HG03469 (cell line): Measurements from ENCODE around the gene TRMT1.
"Not testable (repeated sequence)": the region's sequence is repeated elsewhere in the genome, so short reads cannot be mapped to it uniquely, and the experiment has no call there.

Experiments
- ATAC-seq: cut with Tn5 transposase; IDR thresholded peaks from one replicate; pipeline ENCODE4 v1.9.1; 2021; ENCODE audit warnings: mild to moderate bottlenecking, moderate library complexity, moderate number of reproducible peaks; ENCODE audit not compliant: unreplicated experiment

TRMT1 gene

GRCh38 chr19:13150931-13151604, 34.5 kb upstream of the TRMT1 start:
- ATAC-seq: no peak

DNA sequence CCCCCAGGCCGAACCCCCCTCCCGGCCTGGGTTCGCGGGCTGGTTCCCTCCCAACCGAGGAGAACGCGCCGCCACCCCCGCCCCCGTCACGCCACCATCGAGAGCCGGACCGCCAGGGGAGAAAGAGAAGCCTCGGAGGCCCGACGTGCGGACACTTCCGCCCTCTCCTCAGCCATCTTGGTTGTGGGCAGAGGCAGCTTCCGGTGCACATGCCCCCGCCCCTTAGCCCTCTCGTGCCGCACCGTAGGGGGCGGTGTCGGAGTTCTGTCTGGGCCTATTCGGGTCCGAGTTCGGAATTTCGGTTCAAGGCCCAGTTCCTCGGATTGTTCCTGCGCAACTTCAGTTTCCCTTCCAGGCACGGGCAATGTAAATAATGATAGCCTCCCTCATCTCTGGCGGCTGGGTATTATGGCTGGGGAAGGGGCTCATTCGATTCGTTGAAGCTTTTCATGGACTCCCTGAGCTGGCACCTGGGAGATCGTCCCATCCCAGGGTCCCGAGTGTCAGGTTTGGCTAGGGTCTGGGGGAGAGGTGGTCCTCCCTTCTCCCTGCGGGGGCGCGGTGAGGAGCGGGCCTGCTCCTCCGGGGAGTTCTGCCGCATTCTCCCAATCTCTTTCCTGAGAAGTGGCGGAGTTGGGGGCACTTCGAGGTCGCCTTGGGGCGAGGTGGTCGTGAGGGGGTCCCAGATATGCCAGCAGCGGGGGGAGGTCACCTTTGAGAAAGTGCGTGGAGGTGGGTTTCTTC, 33.8 kb upstream of the TRMT1 start, which contains the start of the genes IER2 and STX10:
Gene IER2 (plus strand): TSS at position 225 of the 744 bp plus-strand sequence. CDS start 2,776 bp downstream, outside the sequence.
Gene STX10 (minus strand): TSS at position 189 of the 744 bp plus-strand sequence. CDS start 202 bp downstream, outside the sequence.
- peak; percentile 23 for ATAC-seq

DNA sequence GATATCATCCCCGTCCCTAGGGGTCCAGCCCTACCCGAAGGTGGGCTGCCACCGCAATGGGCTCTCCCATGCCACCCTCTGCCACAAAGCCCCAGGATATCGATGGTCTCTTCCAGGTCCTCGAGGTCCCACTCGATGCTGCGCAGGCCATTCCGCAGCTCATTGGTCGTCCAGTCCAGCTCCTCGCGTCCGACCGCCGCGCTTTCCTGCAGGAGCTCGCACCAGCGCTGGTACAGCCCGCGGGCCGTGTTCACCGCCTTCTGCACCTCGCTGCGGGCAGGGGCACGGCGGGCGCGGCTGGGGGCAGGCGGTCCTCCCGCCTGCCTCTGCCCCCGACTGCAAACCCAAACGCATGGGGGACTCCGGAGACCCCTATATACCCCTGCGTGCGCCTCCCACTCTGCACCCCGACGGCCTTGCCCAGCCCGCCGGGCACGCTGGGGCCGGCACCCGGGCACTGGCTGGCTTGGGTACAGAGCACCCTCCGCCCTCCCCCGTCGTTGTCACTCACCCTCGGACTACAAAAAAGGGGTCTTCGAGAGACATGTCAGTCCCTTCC, 33.2 kb upstream of the TRMT1 start:
- no peak for ATAC-seq

DNA sequence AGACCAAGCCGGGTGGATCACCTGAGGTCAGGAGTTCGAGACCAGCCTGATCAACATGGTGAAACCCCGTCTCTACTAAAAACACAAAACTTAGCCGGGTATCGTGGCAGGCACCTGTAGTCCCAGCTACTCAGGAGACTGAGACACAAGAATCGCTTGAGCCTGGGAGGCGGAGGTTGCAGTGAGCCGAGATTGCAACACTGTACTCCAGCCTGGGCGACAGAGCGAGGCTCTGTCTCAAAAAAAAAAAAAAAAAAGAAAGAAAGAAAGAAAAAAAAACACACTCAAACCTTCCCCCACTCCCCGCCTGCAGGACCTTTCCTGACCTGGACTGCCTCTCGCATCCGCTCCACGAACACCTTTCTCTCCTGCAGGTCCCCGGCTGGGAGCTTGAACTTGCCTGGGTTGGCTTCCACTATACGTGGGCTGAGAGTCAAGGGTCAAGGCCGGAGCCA, 32.7 kb upstream of the TRMT1 start:
- ATAC-seq: not testable (repeated sequence)

- no peak for ATAC-seq
Observed at GRCh38 chr19:13146763-13147563, 30.4 kb upstream of the TRMT1 start.

DNA sequence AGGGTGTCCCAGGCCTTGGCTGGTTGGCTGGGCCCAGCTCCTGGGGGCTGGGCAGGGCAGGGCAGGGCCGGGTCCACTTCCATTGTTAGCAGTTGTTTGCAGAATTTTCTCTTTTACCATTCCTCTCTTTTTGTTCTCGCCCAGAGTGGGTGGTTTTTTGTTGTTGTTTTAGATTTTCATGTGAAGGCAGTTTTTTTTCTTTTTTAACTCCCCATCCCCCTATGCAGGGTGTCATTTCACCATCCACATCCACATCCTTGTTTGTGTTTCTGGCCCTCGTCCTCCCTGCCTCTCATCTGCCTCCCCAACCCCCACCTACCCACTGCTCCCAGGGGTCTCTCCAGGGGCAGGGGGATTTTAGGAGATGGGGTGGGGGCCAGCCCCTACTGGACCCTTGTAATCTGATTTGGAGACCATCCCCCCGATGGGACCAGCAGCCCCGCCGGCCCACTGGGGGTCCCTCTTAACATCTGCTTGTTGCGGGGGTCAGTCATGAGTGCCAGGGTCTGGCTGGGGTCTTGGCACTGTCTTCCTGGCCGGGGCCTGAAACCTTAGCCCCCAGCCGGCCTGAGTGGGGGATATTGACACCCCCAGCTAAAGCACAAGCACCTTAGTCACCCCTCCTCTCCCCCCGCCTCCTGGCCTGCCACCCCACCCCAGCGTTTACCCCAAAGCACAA, 23.2 kb upstream of the TRMT1 start:
- no peak for ATAC-seq

GRCh38 chr19:13138916-13139198, 22.3 kb upstream of the TRMT1 start:
- ATAC-seq: no peak

DNA sequence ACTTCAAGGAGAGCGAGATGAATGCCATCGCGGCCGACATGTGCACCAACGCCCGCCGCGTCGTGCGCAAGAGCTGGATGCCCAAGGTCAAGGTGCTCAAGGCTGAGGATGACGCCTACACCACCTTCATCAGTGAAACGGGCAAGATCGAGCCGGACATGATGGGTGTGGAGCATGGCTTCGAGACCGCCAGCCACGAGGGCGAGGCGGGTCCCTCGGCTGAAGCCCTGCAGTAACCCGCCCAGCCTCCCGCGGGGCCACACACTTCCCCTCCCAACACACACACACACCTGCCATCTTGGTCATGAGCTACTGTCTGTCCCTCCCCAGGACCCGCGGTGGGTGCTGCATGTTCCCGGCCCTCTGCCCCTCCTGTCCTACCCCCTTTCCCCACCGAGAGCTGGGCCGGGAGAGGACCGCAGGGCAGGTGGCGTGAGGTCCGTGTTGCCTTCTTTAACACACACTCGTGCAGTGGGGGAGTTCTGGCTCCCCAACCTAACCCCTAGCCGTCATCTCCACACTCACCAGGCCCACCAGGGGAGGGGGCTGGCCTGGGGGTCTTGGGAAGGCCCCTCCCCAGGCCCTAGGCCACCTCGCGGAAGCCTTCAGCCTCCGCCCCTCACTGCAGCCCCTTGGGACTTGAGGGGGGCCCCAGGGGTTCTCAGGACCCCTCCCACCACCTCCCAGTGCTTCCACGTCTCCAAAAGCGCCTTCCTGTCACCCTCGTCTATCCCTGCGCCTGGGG, 21.8 kb upstream of the TRMT1 start:
- no peak for ATAC-seq

GRCh38 chr19:13137290-13137794, 20.8 kb upstream of the TRMT1 start:
- no peak for ATAC-seq

DNA sequence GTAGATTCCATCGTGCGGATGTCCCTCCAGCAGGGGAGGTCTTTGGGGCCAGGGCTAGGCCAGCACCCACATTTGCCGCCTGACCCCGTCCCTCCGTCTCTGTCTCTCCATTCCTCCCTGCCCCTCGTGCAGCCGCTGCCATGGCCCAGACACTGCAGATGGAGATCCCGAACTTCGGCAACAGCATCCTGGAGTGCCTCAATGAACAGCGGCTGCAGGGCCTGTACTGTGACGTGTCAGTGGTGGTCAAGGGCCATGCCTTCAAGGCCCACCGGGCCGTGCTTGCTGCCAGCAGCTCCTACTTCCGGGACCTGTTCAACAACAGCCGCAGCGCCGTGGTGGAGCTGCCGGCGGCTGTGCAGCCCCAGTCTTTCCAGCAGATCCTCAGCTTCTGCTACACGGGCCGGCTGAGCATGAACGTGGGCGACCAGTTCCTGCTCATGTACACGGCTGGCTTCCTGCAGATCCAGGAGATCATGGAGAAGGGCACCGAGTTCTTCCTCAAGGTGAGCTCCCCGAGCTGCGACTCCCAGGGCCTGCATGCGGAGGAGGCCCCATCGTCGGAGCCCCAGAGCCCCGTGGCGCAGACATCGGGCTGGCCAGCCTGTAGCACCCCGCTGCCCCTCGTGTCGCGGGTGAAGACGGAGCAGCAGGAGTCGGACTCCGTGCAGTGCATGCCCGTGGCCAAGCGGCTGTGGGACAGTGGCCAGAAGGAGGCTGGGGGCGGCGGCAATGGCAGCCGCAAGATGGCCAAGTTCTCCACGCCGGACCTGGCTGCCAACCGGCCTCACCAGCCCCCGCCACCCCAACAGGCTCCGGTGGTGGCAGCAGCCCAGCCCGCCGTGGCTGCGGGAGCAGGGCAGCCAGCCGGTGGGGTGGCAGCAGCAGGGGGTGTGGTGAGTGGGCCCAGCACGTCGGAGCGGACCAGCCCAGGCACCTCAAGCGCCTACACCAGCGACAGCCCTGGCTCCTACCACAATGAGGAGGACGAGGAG, 18.8 kb upstream of the TRMT1 start:
- ATAC-seq: no peak

DNA sequence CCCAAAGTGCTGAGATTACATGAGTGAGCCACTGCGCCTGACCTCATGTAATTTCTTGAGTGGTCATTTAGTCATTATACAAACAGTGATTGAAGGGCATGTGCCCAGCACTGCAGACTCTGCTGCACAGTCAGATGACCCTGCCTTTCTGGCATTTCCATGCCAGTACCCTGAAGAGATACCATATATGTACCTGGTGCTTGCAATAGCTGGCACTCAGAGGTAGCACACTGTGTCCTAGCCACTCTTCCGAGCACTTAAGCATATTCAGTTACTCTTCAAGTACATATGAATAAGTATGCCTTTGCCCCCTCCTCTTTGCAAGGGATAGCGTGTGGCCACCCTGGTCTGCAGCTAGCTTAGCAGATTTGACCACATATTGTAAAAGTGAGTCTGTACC, 18.1 kb upstream of the TRMT1 start:
- no peak for ATAC-seq

- no peak for ATAC-seq
Observed at GRCh38 chr19:13133241-13133870, 16.8 kb upstream of the TRMT1 start.

DNA sequence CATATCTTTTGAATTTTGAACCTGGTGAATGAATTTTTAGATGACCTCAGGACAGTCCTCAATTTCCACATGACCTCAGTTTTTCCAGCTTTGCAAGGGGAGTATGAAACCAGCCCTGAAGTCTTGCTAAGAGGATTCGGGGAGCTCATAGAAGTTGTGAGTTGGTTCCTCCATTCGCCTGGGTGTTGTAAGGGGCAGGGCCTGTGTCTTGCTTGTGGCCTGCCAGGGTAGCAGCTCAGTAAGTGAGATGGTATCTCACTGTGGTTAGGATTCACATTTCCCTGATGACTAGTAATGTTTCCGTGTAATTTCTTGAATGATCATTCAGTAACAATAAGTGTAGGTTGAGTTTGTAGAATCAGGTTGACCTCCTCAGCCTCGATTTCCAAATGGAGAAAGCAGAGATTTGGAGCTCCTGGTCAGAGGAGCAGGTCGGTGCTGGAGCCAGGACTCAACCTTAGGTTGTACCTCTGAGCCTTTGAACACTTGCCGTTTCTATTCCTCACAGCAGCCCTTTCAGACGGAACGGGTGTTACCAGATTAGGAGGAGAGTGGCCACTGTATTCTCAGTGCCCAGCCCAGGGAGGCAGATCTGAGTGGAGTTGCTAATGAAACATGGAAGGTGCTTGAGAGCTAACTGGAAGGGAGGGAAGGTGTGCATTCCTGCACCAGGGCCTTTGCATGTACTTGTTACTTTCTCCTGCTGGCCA, 16.1 kb upstream of the TRMT1 start:
- ATAC-seq: no peak

GRCh38 chr19:13130886-13131490, 14.4 kb upstream of the TRMT1 start:
- ATAC-seq: no peak

DNA sequence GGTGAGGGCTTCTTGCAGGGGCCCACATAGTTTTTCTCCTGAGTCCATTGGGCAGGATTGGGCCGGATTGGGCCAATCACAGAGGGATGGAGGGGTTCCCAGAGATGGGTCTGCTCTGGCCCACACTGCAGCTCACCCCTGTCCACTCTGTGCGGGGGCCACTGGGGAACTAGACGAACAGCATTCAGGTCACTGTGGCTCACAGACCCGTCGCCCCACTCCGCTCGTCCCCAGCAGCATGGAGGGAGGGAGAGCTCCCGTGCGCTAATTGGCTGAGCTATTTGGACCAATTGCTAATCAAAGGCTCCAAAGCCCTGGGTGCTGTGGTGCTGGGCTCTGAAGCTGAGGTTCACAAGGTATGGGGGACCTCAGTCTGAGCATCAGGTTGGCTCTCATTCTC, 12.8 kb upstream of the TRMT1 start:
- no peak for ATAC-seq

GRCh38 chr19:13128583-13128982, 12.0 kb upstream of the TRMT1 start:
- ATAC-seq: no peak
